Activated CD8-positive, alpha-beta memory T cell treated with anti-CD3 and anti-CD28 coated beads, Interleukin-2, amount 50 U/mL, for 24 hours (primary cell): ENCODE measurements around the gene EOGT.

ENCODE experiments used
- DNase-seq: peaks from one replicate; pipeline ENCODE4 v3.0.0-alpha.2; 2020; ENCODE audit errors: extremely low read depth

EOGT gene

DNA sequence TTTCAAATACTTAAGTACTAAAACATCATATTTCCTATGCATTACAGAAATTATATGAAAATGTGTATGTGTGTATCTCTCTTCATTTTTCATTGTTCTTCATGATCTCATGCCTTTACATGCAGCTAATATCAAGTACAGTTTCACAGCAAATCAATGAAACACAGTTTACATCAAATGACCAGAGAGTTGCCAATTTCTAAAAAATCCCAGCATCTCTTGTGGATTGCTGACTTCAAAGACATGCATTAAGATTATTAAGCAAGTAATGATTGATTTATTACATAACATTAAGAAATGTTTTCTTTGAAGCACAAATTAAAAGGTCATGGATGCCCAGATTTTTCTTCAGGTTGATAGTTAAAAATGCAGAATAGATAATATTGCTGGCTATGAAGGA lies 50.1 kb downstream of the EOGT start:
- DNase-seq, result no peak

DNA sequence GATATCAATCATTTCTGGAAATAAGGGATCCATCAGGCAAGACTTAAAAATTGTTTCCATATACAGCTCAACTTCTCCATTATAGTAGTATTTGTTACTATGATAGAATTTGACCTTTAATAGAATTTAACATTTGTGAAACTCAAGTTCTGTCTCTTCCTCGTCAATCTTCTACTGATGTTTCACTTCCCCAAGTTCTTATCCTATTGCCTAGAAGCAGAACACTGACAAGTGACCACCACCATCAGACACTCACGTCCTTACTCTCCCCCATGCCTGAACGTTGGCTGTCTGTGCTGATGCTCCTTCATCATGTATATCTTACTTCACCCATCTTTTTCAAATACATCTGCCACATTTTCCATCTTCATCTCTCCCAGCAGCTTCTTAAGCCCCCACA lies 54.6 kb downstream of the EOGT start:
- DNase-seq, result no peak

DNA sequence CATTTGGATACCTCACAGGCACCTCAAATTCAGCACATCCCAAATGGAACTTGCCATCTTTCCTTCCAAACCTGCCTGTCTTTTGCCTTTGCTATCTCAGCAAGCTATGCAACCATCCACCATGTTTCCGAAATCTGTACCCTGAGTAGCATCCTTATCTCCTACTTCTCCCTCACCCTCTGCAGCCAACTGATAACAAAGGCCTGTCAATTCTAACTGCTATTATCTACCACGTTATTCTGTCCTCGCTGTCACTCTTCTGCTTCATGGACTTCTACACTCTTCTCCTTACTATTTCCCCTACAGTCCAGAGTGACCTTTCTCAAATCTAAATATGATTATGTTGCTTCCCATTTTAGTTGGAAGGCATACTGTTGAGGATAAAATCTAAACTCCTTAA lies 55.6 kb downstream of the EOGT start:
- no peak for DNase-seq

DNA sequence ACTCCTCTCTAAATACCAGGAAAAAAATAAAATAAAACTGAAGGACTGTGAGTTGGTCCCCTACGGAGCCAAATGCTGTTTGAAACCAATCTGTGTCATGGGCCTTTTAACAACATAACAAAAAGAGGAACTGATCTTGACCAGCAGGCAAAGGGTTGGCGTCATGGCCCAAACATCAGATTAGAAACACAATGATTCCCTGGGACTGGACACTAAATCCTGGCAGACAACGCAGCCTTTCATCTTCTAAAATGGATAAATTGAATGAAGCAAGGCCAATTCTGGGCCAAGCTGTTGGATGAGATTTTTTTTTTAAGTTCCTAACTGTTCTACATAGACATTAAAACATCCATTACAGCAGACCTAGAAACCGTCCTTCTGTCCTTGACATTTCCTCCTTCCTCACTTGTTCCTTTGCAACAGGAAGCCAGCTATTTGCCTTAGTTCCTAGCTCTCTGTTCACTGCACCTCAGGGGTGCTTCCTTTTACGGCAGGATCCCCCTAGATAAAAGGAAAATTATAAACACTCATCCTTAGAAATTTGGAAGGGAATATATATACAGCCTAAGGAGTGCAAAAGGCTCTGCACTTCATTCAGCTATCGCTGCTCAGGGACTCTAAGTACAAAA lies 59.6 kb downstream of the EOGT start:
- no peak for DNase-seq

DNA sequence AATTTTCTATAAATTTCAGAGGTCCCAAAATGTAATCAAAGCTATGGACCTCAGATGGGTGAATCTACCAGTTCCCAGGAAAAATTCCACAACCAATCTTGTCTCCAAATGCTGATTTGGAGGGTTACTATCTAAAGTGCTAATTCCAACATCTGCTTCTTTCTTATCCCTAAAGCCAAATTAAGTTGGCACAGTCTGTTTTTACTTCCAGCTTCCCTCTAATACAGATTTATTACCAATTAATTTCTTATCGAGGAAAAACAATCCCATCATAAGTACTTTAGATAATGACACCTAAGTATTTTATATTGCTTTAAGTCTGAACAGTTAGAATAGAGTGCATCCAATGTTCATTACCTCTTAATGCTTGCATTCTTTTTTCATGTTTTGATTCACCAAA lies 68.3 kb downstream of the EOGT start:
- DNase-seq, result no peak

DNA sequence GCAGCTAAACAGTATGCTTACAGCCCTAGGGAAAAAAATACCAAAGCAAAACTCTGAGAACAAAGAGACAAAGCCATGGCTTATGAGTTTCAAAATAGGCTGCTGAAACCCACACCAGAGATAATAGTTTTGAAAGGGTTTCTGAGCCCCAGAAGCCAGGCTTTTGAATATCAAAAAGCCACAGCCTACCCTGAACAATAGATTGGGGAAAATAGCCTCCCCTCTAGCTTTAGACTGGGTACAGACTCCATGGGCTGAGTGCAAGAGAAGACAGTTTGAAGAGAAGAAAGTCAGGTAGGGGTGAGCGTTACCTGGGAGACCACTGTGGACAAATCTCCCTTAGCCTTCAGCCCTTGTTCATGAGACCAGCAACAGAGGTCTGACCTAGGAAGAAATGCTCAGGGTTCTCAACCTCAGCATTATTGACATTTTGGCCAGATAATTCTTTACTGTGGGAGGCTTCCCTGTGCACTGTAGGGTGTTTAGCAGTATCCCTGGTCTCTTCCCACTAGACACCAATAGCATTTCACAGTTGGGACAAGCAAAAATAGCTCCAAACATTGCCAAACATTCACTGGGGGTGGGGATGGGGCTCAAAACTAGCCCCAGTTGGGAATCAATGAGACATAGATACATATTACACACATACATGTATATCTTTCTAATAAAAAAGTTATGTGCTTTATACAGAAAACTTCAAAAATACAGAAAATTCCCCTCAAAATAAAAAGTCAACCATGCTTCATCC lies 69.6 kb downstream of the EOGT start:
- no peak for DNase-seq

DNA sequence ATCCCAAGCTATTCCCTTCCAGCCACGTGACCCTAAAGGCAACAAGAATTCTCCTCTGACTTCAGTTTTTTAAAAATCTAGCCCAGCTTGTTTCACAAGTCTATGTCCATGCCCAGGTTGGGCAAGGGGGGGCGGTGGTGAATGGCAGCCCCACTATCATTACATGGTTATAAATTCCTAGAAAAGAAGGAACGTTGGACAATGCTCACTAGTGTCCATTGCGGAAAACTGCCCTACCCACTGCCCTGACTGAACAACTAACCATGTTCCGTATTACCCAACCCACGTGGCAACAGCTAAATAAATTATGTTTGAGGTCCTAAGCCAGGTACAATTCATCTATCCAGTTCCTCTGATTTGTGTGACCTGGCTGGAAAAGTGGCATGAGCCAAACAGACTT lies 72.4 kb downstream of the EOGT start:
- no peak for DNase-seq

DNA sequence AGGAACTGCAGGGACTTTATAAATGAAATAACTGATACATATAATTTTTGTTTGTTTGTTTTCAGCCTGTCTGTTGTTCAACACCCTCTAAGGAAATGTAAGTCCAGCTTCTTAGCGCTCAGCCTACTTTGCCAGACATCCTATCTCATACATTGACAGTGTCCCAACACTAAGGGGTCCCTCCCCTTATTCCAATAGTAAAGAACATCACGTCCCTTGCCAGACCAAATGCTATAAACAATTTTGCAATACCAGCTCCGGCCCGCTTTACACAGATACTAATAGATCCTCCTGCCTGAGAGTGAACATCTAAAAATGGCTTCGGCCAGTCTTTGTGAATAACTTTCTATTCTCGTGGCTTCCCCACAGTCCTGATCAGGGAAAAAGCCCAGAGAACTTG lies 76.6 kb downstream of the EOGT start:
- DNase-seq, result no peak

DNA sequence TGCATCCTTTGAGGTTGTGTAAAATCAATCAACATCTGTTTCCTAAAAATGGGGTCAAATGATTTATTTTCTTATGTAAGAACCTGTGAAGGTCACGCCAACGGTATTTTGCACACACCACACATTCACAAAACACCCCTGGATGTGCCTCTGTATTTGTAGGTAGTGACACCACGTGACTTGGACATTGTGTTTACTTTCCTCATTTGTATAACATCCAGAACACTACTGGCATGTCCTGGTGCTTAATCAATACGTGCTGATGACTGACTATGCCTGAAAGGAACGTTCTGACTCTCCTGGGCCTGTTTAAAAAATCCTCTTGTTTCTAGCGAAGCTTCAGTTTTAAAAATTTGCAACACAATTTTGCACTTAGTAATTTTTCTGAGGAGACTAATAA lies 77.7 kb downstream of the EOGT start:
- DNase-seq, result no peak

DNA sequence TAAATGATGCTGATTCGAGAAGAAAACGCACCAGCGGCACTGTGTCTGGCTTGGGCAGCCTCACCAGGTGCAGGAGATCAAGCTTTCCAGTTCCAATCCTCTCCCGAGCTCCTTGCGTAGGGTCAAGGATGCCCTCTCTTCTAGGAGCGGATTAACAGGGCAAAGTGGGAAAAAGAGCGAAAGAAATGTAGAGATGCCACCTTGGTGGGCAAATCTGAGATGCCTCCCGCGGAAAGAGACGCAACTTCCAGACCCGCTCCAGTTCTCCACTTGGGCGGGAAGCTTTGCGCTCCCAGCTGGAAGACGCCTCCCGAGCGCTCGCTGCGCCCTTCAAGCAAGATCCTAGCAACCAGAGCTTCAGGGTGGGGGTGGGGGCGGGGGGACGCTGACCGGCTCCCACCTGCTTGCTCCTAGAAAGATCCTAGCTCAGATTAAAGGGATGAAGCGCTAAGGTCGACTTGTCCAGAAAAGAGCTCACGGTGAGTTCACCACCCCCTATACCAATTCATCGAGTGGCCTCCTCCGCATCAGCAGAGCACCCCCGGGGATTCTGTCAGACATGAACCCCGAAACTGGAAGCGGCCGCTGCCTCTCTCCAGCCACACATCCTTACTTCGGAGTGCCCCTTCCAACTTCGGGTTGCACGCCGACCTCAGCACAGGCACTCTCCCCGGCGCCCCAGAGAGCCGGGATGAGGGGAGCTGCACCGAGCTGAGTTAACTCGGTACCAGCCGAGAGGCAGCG lies 81.9 kb downstream of the EOGT start:
- no peak for DNase-seq
